ENCODE data around the gene IFITM2.
"Not testable (repeated sequence)": the region's sequence is repeated elsewhere in the genome, so short reads cannot be mapped to it uniquely, and the experiment has no call there.

Gene IFITM2

GRCh38 chr11:337711-338110, 30.1 kb downstream of the IFITM2 start:
- no peak for DNase-seq (ENCODE audit: extremely low read depth in 1 of 2, low read depth in 1 of 2)

- DNase-seq (ENCODE audit: extremely low read depth in 1 of 2, low read depth in 1 of 2) = no peak
Observed at GRCh38 chr11:339963-340362, 32.3 kb downstream of the IFITM2 start.

DNA sequence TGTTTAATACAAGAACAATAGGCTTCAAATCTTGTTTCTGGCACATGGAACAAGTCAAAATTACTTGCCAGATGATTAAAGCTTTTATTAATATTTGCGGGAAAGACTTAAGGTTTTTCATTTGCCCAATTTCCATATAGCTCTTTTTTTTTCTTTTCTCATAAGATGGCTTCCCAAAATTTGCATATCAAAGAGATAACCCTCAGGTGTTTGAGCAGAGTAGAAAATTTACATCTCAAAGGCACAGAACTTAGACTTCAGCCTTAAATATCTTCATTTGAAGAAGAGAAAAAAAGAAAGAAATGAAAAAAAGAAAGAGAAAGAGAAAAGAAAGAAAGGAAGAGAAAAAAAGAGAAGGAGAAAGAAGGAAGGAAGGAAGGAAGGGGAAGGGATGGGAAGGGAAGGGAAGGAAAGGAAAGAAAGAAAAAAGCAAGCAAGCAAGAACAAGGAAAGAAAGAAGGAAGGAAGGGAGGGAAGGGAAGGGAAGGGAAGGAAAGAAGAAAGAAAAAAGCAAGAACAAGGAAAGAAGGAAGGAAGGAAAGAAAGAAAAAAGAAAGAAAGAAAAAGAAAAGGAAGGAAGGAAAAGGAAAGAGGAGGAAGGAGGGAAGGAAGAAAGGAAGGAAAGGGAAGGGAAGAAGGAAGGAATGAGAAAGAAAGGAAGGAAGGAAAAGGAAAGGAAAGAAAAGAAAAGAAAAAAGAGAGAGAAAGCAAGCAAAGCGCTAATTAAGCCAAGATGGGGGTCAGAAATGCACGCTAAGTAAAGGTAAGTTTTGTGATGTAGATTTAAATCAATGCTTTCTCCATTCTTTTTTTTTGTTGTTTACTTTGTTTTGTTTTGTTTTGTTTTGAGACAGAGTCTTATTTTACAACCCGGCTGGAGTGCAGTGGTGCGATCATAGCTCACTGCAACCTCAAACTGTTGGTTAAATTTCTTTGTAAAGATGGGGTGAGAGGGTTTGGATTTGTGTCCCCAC, 33.2 kb downstream of the IFITM2 start:
- DNase-seq (ENCODE audit: extremely low read depth in 1 of 2, low read depth in 1 of 2) = no peak

DNA sequence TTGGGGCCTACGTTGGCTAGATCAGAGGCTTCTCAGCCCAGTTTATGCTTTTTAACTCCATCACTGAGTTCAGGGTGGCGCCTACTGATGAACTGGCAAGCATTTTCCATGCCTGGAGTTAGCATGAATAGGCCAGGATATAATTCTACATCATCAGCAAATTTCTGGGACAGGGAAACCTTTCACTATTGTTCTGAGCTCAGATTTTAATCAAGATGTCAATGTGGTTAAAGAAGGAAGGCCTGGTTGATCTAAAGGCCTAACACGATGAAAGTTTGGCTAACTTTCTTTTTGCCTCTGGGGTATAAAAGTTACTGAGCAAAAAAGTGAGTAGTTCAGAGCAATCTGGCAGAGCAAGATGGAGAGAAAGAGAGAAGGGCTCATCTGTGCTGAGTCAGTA, 34.7 kb downstream of the IFITM2 start:
- no peak for DNase-seq (ENCODE audit: extremely low read depth in 1 of 2, low read depth in 1 of 2)

- DNase-seq (ENCODE audit: extremely low read depth in 1 of 2, low read depth in 1 of 2) = no peak
Observed at GRCh38 chr11:344836-345578, 37.4 kb downstream of the IFITM2 start.

- no peak for DNase-seq (ENCODE audit: extremely low read depth in 1 of 2, low read depth in 1 of 2)
Observed at GRCh38 chr11:346529-346928, 38.9 kb downstream of the IFITM2 start.

GRCh38 chr11:349270-349954, 41.8 kb downstream of the IFITM2 start:
- not testable (repeated sequence) for DNase-seq (ENCODE audit: extremely low read depth in 1 of 2, low read depth in 1 of 2)

DNA sequence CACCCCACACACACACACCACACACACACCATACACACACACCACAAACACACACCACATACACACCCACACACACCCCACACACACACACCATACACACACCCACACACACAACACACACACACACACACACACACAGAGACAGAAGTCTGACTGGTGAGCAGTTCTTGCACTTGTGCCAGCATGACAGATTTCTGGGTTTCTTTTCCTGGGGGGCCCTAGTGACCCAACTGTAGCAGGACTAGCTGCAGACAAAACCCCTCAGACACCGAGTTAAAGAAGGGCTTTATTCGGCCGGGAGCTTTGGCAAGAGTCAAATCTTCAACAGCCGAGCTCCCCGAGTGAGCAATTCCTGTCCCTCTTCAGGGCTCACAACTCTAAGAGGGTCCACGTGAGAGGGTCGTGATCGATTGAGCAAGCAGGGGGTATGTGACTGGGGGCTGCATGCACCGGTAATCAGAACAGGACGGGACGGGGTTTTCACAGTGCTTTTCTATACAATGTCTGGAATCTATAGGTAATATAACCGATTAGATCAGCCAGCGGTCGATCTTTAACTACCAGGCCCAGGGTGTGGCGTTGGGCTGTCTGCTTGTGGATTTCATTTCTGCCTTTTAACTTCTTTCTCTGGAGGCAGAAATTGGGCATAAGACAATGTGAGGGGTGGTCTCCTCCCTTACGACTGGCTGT, 42.6 kb downstream of the IFITM2 start:
- DNase-seq (ENCODE audit: extremely low read depth in 1 of 2, low read depth in 1 of 2) = not testable (repeated sequence)

DNA sequence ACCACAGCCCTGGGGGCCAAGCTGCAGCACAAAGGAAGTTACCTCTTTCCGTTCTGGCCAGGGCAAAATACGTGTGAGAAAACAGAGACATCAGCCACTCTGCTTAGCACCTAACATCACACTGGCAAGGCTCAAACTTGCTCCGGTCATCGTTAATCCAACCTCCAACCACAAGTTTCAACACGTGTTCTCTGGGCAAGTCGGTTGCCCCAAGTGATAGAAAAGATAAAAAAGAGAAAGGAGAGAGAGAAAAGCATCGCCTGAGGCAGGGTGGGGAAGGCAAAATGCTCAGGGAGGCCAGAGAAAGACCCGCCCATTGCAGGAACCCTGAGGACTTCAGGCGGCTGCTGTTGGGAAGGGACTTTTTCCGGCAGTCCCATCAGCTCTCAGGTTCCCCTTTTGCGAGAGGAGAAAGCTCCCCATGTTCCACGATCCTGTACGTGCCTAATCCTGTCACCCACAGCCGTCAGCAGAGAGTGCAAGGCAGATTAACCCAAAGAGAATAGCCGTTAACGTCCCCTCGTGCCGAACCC, 43.2 kb downstream of the IFITM2 start:
- no peak for DNase-seq (ENCODE audit: extremely low read depth in 1 of 2, low read depth in 1 of 2)

- DNase-seq (ENCODE audit: extremely low read depth in 1 of 2, low read depth in 1 of 2) = no peak
Observed at GRCh38 chr11:351411-351810, 43.8 kb downstream of the IFITM2 start.

DNA sequence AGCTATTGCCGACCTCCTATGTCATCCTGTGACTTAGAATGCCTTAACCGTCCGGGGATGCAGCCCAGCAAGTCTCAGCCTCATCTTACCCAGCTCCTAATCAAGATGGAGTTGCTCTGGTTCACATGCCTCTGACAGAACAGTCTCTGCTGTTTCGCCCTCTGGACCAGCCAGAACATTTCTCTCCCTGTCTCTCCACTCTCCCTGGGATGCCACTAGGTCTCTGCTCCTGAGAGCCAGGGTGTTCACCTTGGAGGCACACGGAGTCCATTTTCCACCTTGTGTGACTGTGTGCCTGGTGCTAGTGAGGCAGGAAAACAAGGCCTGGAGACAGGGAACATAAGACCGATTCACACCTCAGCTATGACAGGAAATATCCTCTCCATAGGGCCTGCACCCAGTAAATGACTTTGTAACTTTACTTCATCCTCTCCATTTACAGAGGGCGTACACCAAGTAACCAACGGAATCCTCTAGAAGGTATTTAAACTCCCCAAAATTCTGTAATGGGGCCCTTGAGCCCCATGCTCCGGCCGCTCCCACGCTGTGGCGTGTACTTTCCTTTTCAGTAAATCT, 44.9 kb downstream of the IFITM2 start:
- DNase-seq (ENCODE audit: extremely low read depth in 1 of 2, low read depth in 1 of 2) = no peak

DNA sequence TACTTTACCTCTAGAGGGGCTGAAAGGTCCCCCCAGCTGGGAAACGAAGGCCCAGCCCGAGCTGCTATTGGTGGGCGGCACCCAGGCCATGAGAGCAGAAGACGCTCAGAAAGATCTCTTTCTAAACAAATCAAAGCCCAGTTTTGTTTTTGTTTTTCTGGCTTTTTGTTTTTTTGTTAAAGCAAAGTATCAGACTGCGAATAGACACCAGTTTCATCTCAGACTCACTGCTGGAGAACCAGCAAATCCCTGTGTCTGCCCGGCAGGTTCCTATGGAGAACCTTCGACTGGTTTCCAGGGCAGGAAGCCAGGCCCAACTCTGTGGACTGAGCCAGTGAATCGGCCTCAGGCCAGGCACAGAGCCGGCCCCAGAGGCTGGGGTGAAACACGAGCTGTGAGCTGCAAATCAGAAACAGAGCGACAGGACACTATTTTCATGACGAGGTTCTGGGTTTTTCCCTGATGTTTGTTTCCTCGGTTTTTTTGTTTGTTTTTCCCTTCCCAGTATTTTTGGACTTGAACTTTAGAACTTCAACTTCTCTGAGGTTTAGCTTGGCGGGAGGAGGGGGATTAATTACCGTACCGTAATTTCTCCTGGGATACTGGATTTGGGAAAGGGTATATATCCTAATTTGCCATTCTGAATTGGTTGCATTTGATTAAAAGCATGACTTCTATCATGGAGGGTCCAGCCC, 45.7 kb downstream of the IFITM2 start:
- DNase-seq (ENCODE audit: extremely low read depth in 1 of 2, low read depth in 1 of 2) = no peak

DNA sequence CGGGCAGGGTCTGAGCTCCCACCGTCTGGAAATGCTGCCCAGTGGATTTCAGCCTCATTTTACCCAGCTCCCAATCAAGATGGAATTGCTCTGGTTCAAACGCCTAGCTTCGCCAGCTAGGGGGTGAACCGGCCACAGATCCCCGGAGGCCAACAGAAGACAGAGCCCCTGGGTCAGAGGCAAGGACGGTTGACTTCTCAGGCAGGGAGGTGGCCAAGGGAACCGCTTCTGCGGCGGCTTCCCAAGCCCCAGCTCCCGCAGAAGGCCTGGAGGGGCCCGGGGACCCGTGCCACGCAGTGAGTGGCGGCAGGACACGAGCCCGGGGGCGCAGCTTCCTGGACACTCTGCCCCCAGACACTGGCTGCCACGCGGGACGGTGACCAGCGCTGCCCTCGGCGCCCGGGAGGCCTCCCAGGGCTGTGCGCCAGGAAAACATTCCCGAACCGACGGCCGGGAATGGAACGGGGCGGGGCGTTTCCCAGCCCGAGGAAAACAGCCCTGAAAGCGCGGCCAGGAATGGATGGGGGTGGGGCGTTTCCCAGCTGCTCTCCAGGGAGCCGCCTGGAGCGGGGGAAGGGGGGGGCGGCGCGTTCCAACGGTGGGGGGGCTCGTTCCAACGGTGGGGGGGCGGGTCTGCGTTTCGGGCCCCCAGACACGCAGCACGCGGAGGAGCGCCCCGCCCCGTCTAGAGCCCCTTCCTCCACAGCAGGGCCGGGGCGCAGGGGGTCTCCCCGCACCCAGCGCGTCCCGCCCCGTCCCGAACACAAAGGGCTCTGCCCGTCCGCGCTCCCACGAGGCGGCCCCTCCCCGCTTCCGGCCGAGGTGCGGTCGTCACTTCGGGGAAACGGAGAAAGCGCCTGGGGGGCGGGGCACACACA, 48.2 kb downstream of the IFITM2 start:
- peak; percentile 69 to 82 for DNase-seq (ENCODE audit: extremely low read depth in 1 of 2, low read depth in 1 of 2)

- DNase-seq (ENCODE audit: extremely low read depth in 1 of 2, low read depth in 1 of 2) = no peak
Observed at GRCh38 chr11:356610-357009, 49.0 kb downstream of the IFITM2 start.

GRCh38 chr11:357582-357981, 50.0 kb downstream of the IFITM2 start:
- DNase-seq (ENCODE audit: extremely low read depth in 1 of 2, low read depth in 1 of 2) = no peak

GRCh38 chr11:358129-358800, 50.6 kb downstream of the IFITM2 start:
- DNase-seq (ENCODE audit: extremely low read depth in 1 of 2, low read depth in 1 of 2) = no peak

Data from stimulated activated CD8-positive, alpha-beta memory T cell treated with anti-CD3 and anti-CD28 coated beads, Interleukin-7, amount 100 ng/mL, for 48 hours (primary cell).